ENCODE results near the gene PPM1G.

Gene PPM1G

GRCh38 chr2:27381577-27382181 lies 27.7 kb downstream of the PPM1G start:
- TF ChIP-seq EP300 (IDR thresholded peaks at IDR 0.05; ENCODE audit: borderline replicate concordance): no peak
- TF ChIP-seq RAD21 (IDR thresholded peaks at IDR 0.05; ENCODE audit: low read depth): no peak
- TF ChIP-seq CEBPB (IDR thresholded peaks at IDR 0.05): no peak
- TF ChIP-seq CREB1 (IDR thresholded peaks at IDR 0.05; ENCODE audit: low read depth): no peak

GRCh38 chr2:27380626-27381545 lies 28.5 kb downstream of the PPM1G start, which contains the start of gene ZNF513:
Gene ZNF513 (minus strand): TSS chr2:27380734. CDS start chr2:27380526, 208 bp downstream.
- peak; percentile 61; the same call in 1 of the 2 replicates for TF ChIP-seq EP300 (IDR thresholded peaks at IDR 0.05; ENCODE audit: borderline replicate concordance)
- peak; percentile 76 for TF ChIP-seq MAX (IDR thresholded peaks at IDR 0.05)
- TF ChIP-seq CREB1 (IDR thresholded peaks at IDR 0.05; ENCODE audit: low read depth): peak; percentile 81
- TF ChIP-seq YY1 (IDR thresholded peaks at IDR 0.05; ENCODE audit: low read depth): peak; percentile 81
- no peak for TF ChIP-seq FOXM1 (IDR thresholded peaks at IDR 0.05; ENCODE audit: borderline replicate concordance, low read depth)
- no peak; the same call in none of the 2 replicates for TF ChIP-seq TEAD4 (IDR thresholded peaks at IDR 0.05)
- 0 out of 2 replicates have a peak, but pooled peaks have one; percentile 48 for TF ChIP-seq TAF1 (IDR thresholded peaks at IDR 0.05; ENCODE audit: low read depth)
- no peak for TF ChIP-seq REST (IDR thresholded peaks at IDR 0.05; ENCODE audit: low read depth)
- no peak for TF ChIP-seq RAD21 (IDR thresholded peaks at IDR 0.05; ENCODE audit: low read depth)
- TF ChIP-seq CEBPB (IDR thresholded peaks at IDR 0.05): no peak
- TF ChIP-seq NFIC (IDR thresholded peaks at IDR 0.05): peak; percentile 36; the same call in 1 of the 2 replicates
- peak; percentile 72 for TF ChIP-seq USF1 (IDR thresholded peaks at IDR 0.05)
- 0 out of 2 replicates have a peak, but pooled peaks have one; percentile 50 for TF ChIP-seq EGR1 (IDR thresholded peaks at IDR 0.05)
- peak; percentile 83 for TF ChIP-seq TCF12 (IDR thresholded peaks at IDR 0.05; ENCODE audit: low read depth)
- TF ChIP-seq ZBTB7A (IDR thresholded peaks at IDR 0.05; ENCODE audit: low read depth): peak; percentile 41

- TF ChIP-seq NFIC (IDR thresholded peaks at IDR 0.05) (no peak), TEAD4 (IDR thresholded peaks at IDR 0.05) (no peak), EGR1 (IDR thresholded peaks at IDR 0.05) (no peak), ZBTB7A (IDR thresholded peaks at IDR 0.05; ENCODE audit: low read depth) (no peak), CREB1 (IDR thresholded peaks at IDR 0.05; ENCODE audit: low read depth) (no peak), YY1 (IDR thresholded peaks at IDR 0.05; ENCODE audit: low read depth) (no peak)
Measured at GRCh38 chr2:27379836-27380625, 29.4 kb downstream of the PPM1G start.

GRCh38 chr2:27379383-27379835 lies 30.0 kb downstream of the PPM1G start:
- no peak for TF ChIP-seq REST (IDR thresholded peaks at IDR 0.05; ENCODE audit: low read depth)
- no peak for TF ChIP-seq CREB1 (IDR thresholded peaks at IDR 0.05; ENCODE audit: low read depth)
- no peak for TF ChIP-seq FOXM1 (IDR thresholded peaks at IDR 0.05; ENCODE audit: borderline replicate concordance, low read depth)
- no peak for TF ChIP-seq EGR1 (IDR thresholded peaks at IDR 0.05)
- TF ChIP-seq CEBPB (IDR thresholded peaks at IDR 0.05): no peak
- no peak for TF ChIP-seq TAF1 (IDR thresholded peaks at IDR 0.05; ENCODE audit: low read depth)

GRCh38 chr2:27378809-27379290 lies 30.5 kb downstream of the PPM1G start:
- no peak for TF ChIP-seq TAF1 (IDR thresholded peaks at IDR 0.05; ENCODE audit: low read depth)
- no peak for TF ChIP-seq TEAD4 (IDR thresholded peaks at IDR 0.05)
- TF ChIP-seq USF1 (IDR thresholded peaks at IDR 0.05): no peak
- no peak for TF ChIP-seq RAD21 (IDR thresholded peaks at IDR 0.05; ENCODE audit: low read depth)
- TF ChIP-seq MAX (IDR thresholded peaks at IDR 0.05): no peak
- TF ChIP-seq EP300 (IDR thresholded peaks at IDR 0.05; ENCODE audit: borderline replicate concordance): no peak
- TF ChIP-seq REST (IDR thresholded peaks at IDR 0.05; ENCODE audit: low read depth): no peak
- no peak for TF ChIP-seq NFIC (IDR thresholded peaks at IDR 0.05)
- TF ChIP-seq YY1 (IDR thresholded peaks at IDR 0.05; ENCODE audit: low read depth): no peak
- no peak for TF ChIP-seq TCF12 (IDR thresholded peaks at IDR 0.05; ENCODE audit: low read depth)
- no peak for TF ChIP-seq CREB1 (IDR thresholded peaks at IDR 0.05; ENCODE audit: low read depth)
- TF ChIP-seq EGR1 (IDR thresholded peaks at IDR 0.05): no peak
- no peak for TF ChIP-seq FOXM1 (IDR thresholded peaks at IDR 0.05; ENCODE audit: borderline replicate concordance, low read depth)
- TF ChIP-seq CEBPB (IDR thresholded peaks at IDR 0.05): no peak
- no peak for TF ChIP-seq ZBTB7A (IDR thresholded peaks at IDR 0.05; ENCODE audit: low read depth)

All from Ishikawa (cell line).